ENCODE measurements around the gene DMD. TPM values are rescaled to one million over a fixed set of nuclear protein-coding genes. Genes with fewer than 3 reads are reported as not detected.

DMD gene
- total and polyA plus RNA-seq, 2 of the 13 experiments (the other 11 are each of a cell fraction or from before 2014, with no cell fraction given) = 17.6 to 25.9 TPM

GRCh38 chrX:31237189-31237588, 1974.2 kb downstream of the DMD start:
- Histone ChIP-seq H3K4me1 (ENCODE audit: insufficient read depth, low read length) (no peaks in the 10 kb centered on the region), H3K36me3 (replicated peaks in 1 of 2; ENCODE audit: control insufficient read depth in 1 of 2, insufficient read depth in 2 of 2, low read length in 2 of 2) (no peaks in the 10 kb centered on the region; a peak in 2 of 5 replicates), H3K79me2 (ENCODE audit: insufficient read depth, low read length) (peaks cover 2% of the 10 kb centered on the region), H3K27me3 (ENCODE audit: control insufficient read depth in 1 of 2, insufficient read depth in 2 of 2, low read length in 2 of 2) (no peaks in the 10 kb centered on the region), H3K4me3 (replicated peaks in 1 of 3; ENCODE audit: insufficient read depth in 1 of 3, low read depth in 2 of 3, low read length in 3 of 3) (no peak overlapping the region), H2AFZ (ENCODE audit: low read length) (no peak overlapping the region), H3K4me2 (ENCODE audit: low read depth, low read length) (no peak overlapping the region), H4K20me1 (ENCODE audit: insufficient read depth, low read length) (no peaks in the 10 kb centered on the region), H3K9me3 (ENCODE audit: low read length) (no peaks in the 10 kb centered on the region), H3K27ac (ENCODE audit: extremely low read length, insufficient read depth, low read length) (no peak overlapping the region), H3K9ac (ENCODE audit: insufficient read depth, low read depth, low read length) (no peak overlapping the region)
- CTCF ChIA-PET (ENCODE audit: low intra/inter-chr PET ratio, low total read pairs) = no interaction called here
- no peak for DNase-seq (ENCODE audit: low spot score)
- in situ Hi-C loops (cut with HindIII; ENCODE audit: extremely low pct_ligation_motif_present, low pct_unique_long_range_greater_than_20kb) (no loop called here), intact Hi-C loops (cut with micrococcal nuclease; ENCODE audit: unreplicated experiment) (no loop called here)
- no TSS peak for BruUV-seq (replicated peaks)
- 94% methylated on average over 1 of the region's 1 CpG for WGBS (ENCODE audit: low lambda C conversion rate)
- no peak for FAIRE-seq
- no peak for ATAC-seq
- TF ChIP-seq TRAFD1 (CRISPR knock-in tag; IDR thresholded peaks at IDR 0.05; ENCODE audit: borderline replicate concordance) = no peak
- no peak for TF ChIP-seq ZNF724P (CRISPR knock-in tag; IDR thresholded peaks at IDR 0.05; ENCODE audit: borderline replicate concordance)
- TF ChIP-seq ZNF546 (CRISPR knock-in tag; conservative IDR thresholded peaks at IDR 0.05) = no peak
- no peak for TF ChIP-seq MEIS1 (CRISPR knock-in tag; IDR thresholded peaks at IDR 0.05; ENCODE audit: borderline replicate concordance)
- no peak for TF ChIP-seq ZNF678 (CRISPR knock-in tag; IDR thresholded peaks at IDR 0.05)
- POLR2A ChIA-PET = no interaction called here

GRCh38 chrX:31236231-31236630, 1975.1 kb downstream of the DMD start:
- no peak for FAIRE-seq
- TF ChIP-seq ZGPAT (CRISPR knock-in tag; IDR thresholded peaks at IDR 0.05) (no peak), MAX (IDR thresholded peaks at IDR 0.05) (no peak), THRA (CRISPR knock-in tag; IDR thresholded peaks at IDR 0.05; ENCODE audit: borderline replicate concordance) (no peak), KAT8 (CRISPR knock-in tag; IDR thresholded peaks at IDR 0.05) (no peak), ZNF550 (CRISPR knock-in tag; IDR thresholded peaks at IDR 0.05; ENCODE audit: borderline replicate concordance) (no peak), ZNF280B (CRISPR knock-in tag; IDR thresholded peaks at IDR 0.05; ENCODE audit: borderline replicate concordance) (no peak), WIZ (CRISPR knock-in tag; IDR thresholded peaks at IDR 0.05) (no peak), SP5 (CRISPR knock-in tag; IDR thresholded peaks at IDR 0.05; ENCODE audit: borderline replicate concordance, low read depth) (no peak)

More at GRCh38 chrX:31236231-31236630, 1975.1 kb downstream of the DMD start:
- Histone ChIP-seq H3K4me1 (ENCODE audit: insufficient read depth, low read length) (no peaks in the 10 kb centered on the region), H3K9ac (ENCODE audit: insufficient read depth, low read depth, low read length) (no peak overlapping the region), H3K79me2 (ENCODE audit: insufficient read depth, low read length) (peaks cover 2% of the 10 kb centered on the region), H3K27me3 (ENCODE audit: control insufficient read depth in 1 of 2, insufficient read depth in 2 of 2, low read length in 2 of 2) (no peaks in the 10 kb centered on the region), H2AFZ (ENCODE audit: low read length) (no peak overlapping the region), H3K36me3 (replicated peaks in 1 of 2; ENCODE audit: control insufficient read depth in 1 of 2, insufficient read depth in 2 of 2, low read length in 2 of 2) (no peaks in the 10 kb centered on the region; a peak in 2 of 5 replicates), H3K27ac (ENCODE audit: extremely low read length, insufficient read depth, low read length) (no peak overlapping the region), H3K9me3 (ENCODE audit: low read length) (no peaks in the 10 kb centered on the region), H3K4me3 (replicated peaks in 1 of 3; ENCODE audit: insufficient read depth in 1 of 3, low read depth in 2 of 3, low read length in 3 of 3) (no peak overlapping the region), H3K4me2 (ENCODE audit: low read depth, low read length) (no peak overlapping the region), H4K20me1 (ENCODE audit: insufficient read depth, low read length) (no peaks in the 10 kb centered on the region)
- no peak for ATAC-seq
- 92% methylated on average over 6 of the region's 6 CpGs for WGBS (ENCODE audit: low lambda C conversion rate)
- no peak for DNase-seq (ENCODE audit: low spot score)
- in situ Hi-C loops (cut with HindIII; ENCODE audit: extremely low pct_ligation_motif_present, low pct_unique_long_range_greater_than_20kb) = no loop called here
- BruUV-seq (replicated peaks) = no TSS peak
- ChIA-PET POLR2A (no interaction called here), CTCF (ENCODE audit: low intra/inter-chr PET ratio, low total read pairs) (no interaction called here)
- intact Hi-C loops (cut with micrococcal nuclease; ENCODE audit: unreplicated experiment) = no loop called here

Data from HepG2 (cell line).